AG09319 (cell line): ENCODE measurements around the gene SNRK.

Source experiments
- DNase-seq: peaks from one replicate; pipeline ENCODE4 v3.0.0-alpha.2; 2010; ENCODE audit warnings: low read depth; ENCODE audit errors: extremely low read depth
- TF ChIP-seq, protein P1 (sequence below): IDR thresholded peaks from 2 replicates; pipeline ENCODE4 v1.5.1; 2011; ENCODE audit warnings: low read depth, mild to moderate bottlenecking, inconsistent platforms, low read length, moderate library complexity

SNRK gene

DNA sequence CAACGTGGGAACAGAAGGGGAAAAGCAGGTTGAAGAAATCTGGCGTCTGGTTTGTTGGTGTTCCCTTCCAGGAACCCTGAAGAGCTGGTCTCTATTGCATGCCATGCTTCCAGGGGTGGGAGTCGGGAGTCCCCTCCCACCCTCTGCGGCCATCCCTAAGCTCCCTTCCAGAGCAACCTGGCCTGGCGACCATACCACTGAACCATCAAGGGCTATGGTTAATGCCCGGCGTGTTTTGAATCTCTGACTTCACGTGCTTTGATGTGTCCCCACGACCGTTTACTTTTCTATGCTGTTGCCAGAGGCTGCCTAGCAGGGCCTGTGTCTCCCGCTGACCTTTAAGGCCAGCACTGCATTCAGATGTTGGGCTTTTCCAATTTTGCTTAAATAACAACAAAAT, 696 bp upstream of the SNRK start:
- DNase-seq = no peak
- TF ChIP-seq, protein P1, sequence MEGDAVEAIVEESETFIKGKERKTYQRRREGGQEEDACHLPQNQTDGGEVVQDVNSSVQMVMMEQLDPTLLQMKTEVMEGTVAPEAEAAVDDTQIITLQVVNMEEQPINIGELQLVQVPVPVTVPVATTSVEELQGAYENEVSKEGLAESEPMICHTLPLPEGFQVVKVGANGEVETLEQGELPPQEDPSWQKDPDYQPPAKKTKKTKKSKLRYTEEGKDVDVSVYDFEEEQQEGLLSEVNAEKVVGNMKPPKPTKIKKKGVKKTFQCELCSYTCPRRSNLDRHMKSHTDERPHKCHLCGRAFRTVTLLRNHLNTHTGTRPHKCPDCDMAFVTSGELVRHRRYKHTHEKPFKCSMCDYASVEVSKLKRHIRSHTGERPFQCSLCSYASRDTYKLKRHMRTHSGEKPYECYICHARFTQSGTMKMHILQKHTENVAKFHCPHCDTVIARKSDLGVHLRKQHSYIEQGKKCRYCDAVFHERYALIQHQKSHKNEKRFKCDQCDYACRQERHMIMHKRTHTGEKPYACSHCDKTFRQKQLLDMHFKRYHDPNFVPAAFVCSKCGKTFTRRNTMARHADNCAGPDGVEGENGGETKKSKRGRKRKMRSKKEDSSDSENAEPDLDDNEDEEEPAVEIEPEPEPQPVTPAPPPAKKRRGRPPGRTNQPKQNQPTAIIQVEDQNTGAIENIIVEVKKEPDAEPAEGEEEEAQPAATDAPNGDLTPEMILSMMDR = no peak

DNA sequence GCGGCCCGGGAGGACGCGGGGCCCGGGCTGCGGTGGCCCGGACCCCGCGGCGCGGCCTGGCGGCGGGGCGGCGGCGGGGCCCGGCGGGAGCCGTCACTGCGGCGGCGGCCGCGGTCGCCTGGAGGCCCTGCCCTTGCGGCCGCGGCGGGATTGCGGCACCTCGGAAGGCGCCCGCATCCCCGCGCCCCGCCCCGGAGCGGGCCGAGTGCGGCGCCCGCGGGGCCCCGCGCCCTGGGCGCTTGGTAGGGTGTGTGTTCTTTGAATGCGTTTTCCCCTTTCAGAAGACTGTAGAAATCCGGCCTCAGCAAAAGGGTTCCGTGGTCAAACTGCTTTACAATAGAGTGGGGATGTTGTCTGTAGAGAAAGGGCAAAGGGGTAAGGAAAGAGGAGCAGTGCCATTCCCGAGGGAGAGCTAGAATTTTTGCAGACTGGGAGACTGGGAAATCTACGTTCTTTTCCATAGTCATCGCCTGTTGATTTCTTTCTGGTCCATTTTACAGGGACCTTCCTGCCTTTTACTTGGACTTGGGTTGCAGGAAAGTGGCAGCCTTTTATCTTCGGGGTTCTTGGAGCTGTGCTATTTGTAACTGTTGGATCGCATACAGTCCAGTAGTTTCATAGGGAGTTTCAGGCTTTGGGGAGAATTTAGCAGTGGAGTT, 630 bp downstream of the SNRK start:
- DNase-seq = no peak
- TF ChIP-seq, protein P1 = no peak

DNA sequence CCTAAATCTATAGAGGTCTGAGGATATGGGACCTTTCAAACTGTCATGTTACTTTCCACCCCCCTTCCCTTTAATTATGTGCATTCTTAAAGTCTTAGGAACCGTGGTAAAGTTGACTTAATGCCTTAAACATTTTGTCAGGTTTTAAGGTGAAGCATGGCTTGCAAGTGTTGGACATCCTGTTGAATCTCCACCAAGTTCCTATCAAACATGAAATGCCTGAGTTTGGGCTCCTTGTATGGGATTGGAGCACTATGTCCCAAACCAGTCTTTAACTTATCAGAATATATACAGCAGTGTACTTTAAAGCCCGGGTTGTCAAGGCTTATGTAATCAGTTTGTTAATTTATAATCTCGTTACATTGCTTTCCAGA, 1.1 kb downstream of the SNRK start:
- no peak for DNase-seq
- TF ChIP-seq, protein P1 = no peak

DNA sequence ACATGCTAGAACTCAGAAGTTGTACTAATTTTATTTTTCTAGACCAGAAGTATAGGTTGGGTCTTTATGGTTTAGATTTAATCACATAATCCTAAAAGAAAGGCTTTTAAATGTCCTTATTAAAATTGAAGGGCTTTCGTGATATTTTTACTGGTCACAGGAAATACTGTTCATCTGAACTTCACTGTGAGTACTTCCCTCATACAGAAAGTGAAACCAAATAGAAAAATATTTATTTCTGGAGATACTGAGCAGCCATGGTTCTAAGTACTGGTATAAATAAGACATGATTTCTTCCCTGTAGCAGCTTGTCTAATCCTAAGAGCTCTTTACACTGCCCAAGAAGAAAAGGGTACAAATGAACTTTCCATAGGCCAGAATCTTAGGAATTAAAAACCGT, 2.0 kb downstream of the SNRK start:
- DNase-seq = no peak
- TF ChIP-seq, protein P1 = no peak

DNA sequence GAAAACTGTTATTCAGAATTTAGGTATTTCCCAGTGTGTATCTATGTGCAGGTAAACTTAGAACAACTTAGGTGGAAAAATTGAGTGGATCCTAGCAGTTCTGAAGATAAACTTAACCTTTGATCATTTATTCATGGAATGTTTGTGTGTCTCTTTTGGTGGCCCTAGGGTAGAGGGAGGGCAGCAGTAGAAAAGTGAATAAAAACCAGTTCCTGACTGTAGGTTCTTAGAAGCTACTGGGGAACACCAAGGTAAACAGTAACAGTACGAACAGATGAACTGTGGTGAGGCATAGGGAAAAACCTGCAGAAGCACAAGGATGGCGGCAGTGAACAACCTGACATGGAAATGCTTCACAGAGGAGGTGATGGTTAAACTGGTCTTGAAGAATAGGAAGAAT, 2.5 kb downstream of the SNRK start:
- TF ChIP-seq, protein P1 = no peak
- no peak for DNase-seq

DNA sequence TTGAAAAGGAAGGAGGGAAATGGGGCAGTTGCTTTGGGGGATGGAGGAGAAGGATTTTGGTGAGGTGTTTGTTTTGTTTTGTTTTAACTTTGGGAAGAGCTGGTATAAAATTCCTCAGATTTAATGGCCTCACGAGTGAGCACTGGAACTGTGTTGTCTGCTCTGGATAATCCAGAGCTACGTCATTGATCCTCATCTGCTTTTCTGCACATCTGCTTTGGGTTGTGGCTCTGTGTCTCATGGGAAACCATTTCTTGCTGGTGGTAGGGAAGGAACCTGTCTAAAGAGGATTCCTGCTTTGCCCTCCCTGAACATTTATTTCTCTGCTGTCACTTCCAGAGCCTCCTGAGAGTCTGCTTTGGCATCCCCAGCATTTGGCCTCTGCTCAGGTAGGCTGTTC, 3.1 kb downstream of the SNRK start:
- no peak for DNase-seq
- TF ChIP-seq, protein P1 = no peak

DNA sequence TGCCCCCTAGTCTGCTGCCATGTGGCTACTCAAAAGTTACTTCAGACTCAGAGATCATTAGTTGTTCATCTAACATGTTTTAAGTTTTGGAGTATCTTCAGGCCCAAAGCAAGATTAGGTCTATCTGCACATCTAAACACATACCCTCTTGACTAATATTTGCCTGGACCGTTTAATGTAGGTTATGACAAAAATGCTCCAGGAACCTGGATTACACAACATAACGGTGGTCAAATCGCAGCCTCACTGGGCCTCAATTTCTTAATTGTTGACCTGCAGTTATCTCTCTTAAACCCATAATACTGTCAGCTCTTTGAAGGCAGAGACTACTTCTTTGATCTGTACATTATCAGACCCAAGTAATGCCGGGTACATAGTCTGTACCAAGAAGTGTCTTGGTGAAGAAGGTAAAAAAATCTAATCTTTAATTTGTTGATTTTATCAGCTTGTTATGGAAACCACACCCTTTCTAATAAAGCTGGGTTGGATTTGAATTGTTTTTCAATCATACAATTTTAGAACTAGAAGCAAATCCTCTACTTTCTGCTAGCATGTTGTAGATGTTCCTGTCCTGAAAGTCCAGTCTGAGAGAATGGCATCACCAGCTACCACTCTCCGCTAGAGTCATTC, 3.6 kb downstream of the SNRK start:
- no peak for DNase-seq
- TF ChIP-seq, protein P1 = no peak
